ENCODE data around the gene RIBC1. TPM values are rescaled to one million over a fixed set of nuclear protein-coding genes. Genes with fewer than 3 reads are reported as not detected.

Gene RIBC1
- total and polyA plus RNA-seq, 9 of the 15 experiments (the other 6 are each of a cell fraction or from before 2014, with no cell fraction given), result 0.07 to 0.51 (median 0.44) TPM

GRCh38 chrX:53374222-53374820 lies 48.4 kb upstream of the RIBC1 start (continued):
- TF ChIP-seq THAP12 (CRISPR knock-in tag; IDR thresholded peaks at IDR 0.05) (no peak), NONO (IDR thresholded peaks at IDR 0.05; ENCODE audit: low read depth in 2 of 2, low read length in 1 of 2) (no peak), BCLAF1 (IDR thresholded peaks at IDR 0.05; ENCODE audit: borderline replicate concordance in 1 of 2, control insufficient read depth in 1 of 2, low read depth in 2 of 2, low read length in 1 of 2) (no peak), TSHZ1 (CRISPR knock-in tag; IDR thresholded peaks at IDR 0.05) (no peak), ZNF764 (CRISPR knock-in tag; IDR thresholded peaks at IDR 0.05; ENCODE audit: low read depth) (no peak), NFE2 (IDR thresholded peaks at IDR 0.05; ENCODE audit: low read depth) (peak; percentile 82), THRAP3 (IDR thresholded peaks at IDR 0.05; ENCODE audit: borderline replicate concordance) (no peak), ZNF239 (CRISPR knock-in tag; IDR thresholded peaks at IDR 0.05) (no peak), ZFPM2 (CRISPR knock-in tag; IDR thresholded peaks at IDR 0.05) (no peak), SREBF1 (IDR thresholded peaks at IDR 0.05; ENCODE audit: borderline replicate concordance, low read depth, low read length) (no peak), CREBBP (IDR thresholded peaks at IDR 0.05; ENCODE audit: low read depth, low read length) (no peak), NFE2L1 (tag; IDR thresholded peaks at IDR 0.05; ENCODE audit: borderline replicate concordance, low read depth) (no peak), TGIF2 (CRISPR knock-in tag; IDR thresholded peaks at IDR 0.05) (no peak), MYBL2 (IDR thresholded peaks at IDR 0.05; ENCODE audit: low read depth) (no peak), MYBL2 (CRISPR knock-in tag; IDR thresholded peaks at IDR 0.05; ENCODE audit: borderline replicate concordance) (no peak), ZNF668 (CRISPR knock-in tag; IDR thresholded peaks at IDR 0.05) (no peak), DIDO1 (tag; IDR thresholded peaks at IDR 0.05; ENCODE audit: low read depth) (no peak), PHF20 (IDR thresholded peaks at IDR 0.05; ENCODE audit: partially characterized antibody) (no peak), GTF2E2 (tag; IDR thresholded peaks at IDR 0.05) (no peak), MIER1 (IDR thresholded peaks at IDR 0.05; ENCODE audit: low read depth) (no peak)
